ENCODE measurements around the gene SUMO1. TPM values are rescaled to one million over a fixed set of nuclear protein-coding genes. Genes with fewer than 3 reads are reported as not detected.

The SUMO1 gene
- total and polyA plus RNA-seq, 2 donors (not counting 1 experiment from before 2014, with no cell fraction given) = 15.6 to 60.0 TPM

- CTCF ChIA-PET = no interaction called here
- Histone ChIP-seq H3K27me3 (replicated peaks in 1 of 4; ENCODE audit: control extremely low read depth in 1 of 4, control insufficient read depth in 3 of 4, insufficient read depth in 4 of 4, low read length in 3 of 4) (no peaks in the 10 kb centered on the region), H3K27ac (ENCODE audit: low read length in 2 of 2) (peak within 1 kb of the TSS; percentile 81 to 93), H3K36me3 (replicated peaks in 1 of 2; ENCODE audit: control extremely low read depth in 1 of 2, control insufficient read depth in 1 of 2, extremely low read depth in 1 of 2, insufficient read depth in 2 of 2, low read length in 1 of 2) (no peaks in the 10 kb centered on the region), H3K4me1 (ENCODE audit: control insufficient read depth in 2 of 2, insufficient read depth in 2 of 2, low read length in 2 of 2) (peaks cover 25 to 42% of the 10 kb centered on the region in 2 donors), H3K4me2 (replicated peaks; ENCODE audit: low read depth, low read length, poor library complexity, severe bottlenecking) (peak within 1 kb of the TSS; percentile 77), H2AFZ (ENCODE audit: insufficient read depth, low read depth, low read length, poor library complexity, severe bottlenecking) (peak within 1 kb of the TSS; percentile 89), H3K9ac (ENCODE audit: low read length) (peak within 1 kb of the TSS; percentile 99), H4K20me1 (ENCODE audit: control insufficient read depth, insufficient read depth, low read length, poor library complexity, severe bottlenecking) (peaks cover 43% of the 10 kb centered on the region), H3K79me2 (ENCODE audit: control insufficient read depth, insufficient read depth, low read length) (peaks cover 52% of the 10 kb centered on the region), H3K4me3 (ENCODE audit: control extremely low read depth in 1 of 5, extremely low read depth in 1 of 5, insufficient read depth in 1 of 5, low read depth in 2 of 5, low read length in 4 of 5) (peak within 1 kb of the TSS; percentile 70 to 100 (median 97)), H3K9me3 (ENCODE audit: control extremely low read depth in 1 of 3, control insufficient read depth in 2 of 3, insufficient read depth in 1 of 3, low read length in 2 of 3) (no peaks in the 10 kb centered on the region)
- peak within 1 kb of the TSS; percentile 71 for H3K27ac Mint-ChIP-seq
- peaks cover 19% of the 10 kb centered on the region for H3K4me1 Mint-ChIP-seq
- peak within 1 kb of the TSS; percentile 57 for H3K4me3 Mint-ChIP-seq
- H3K27me3 Mint-ChIP-seq = no peaks in the 10 kb centered on the region
- no peaks in the 10 kb centered on the region for H3K9me3 Mint-ChIP-seq (ENCODE audit: insufficient read depth)
- TF ChIP-seq EZH2 (IDR thresholded peaks at IDR 0.05; ENCODE audit: borderline replicate concordance, insufficient read depth, low read depth, low read length, poor library complexity, severe bottlenecking) = no peak
- no peak for TF ChIP-seq CTCF (IDR thresholded peaks at IDR 0.05)
- ATAC-seq (ENCODE audit: low read depth) (peak; percentile 86), DNase-seq (peak; percentile 95)
- POLR2A ChIA-PET = interaction anchor here (0.9 to 1.2 kb wide), 3 partner anchors 9 to 522 kb away, joined by 3 to 9 read pairs (median 5); no protein-coding TSS in a partner anchor
- WGBS (ENCODE audit: insufficient coverage) = under 1% methylated on average over 52 of the region's 54 CpGs
- intact Hi-C loops (cut with micrococcal nuclease) = loop anchor here (1.0 to 10.0 kb wide), 7 partner anchors 27 to 1401 kb away; partner anchors contain the start of genes ALS2, BMPR2, CLK1 and NBEAL1
Observed at GRCh38 chr2:202265467-202266277, 27.3 kb upstream of the SUMO1 start, which contains the start of gene NOP58. NOP58 (plus strand) TSS chr2:202265763; CDS start chr2:202265942, 179 bp downstream.

GRCh38 chr2:202261531-202261930, 23.1 kb upstream of the SUMO1 start:
- POLR2A ChIA-PET = no interaction called here
- no peaks in the 10 kb centered on the region for H3K9me3 Mint-ChIP-seq (ENCODE audit: insufficient read depth)
- no peaks in the 10 kb centered on the region for H3K27me3 Mint-ChIP-seq
- peaks cover 4% of the 10 kb centered on the region for H4K20me1 ChIP-seq (ENCODE audit: control insufficient read depth, insufficient read depth, low read length, poor library complexity, severe bottlenecking)
- intact Hi-C loops (cut with micrococcal nuclease) = loop anchor here (10.0 kb wide), 4 partner anchors 477 to 1397 kb away; partner anchors contain the start of genes ALS2, CLK1 and NBEAL1
- H3K9ac ChIP-seq (ENCODE audit: low read length) = no peak overlapping the region
- H3K36me3 ChIP-seq (replicated peaks in 1 of 2; ENCODE audit: control extremely low read depth in 1 of 2, control insufficient read depth in 1 of 2, extremely low read depth in 1 of 2, insufficient read depth in 2 of 2, low read length in 1 of 2) = no peaks in the 10 kb centered on the region
- no peak overlapping the region for H2AFZ ChIP-seq (ENCODE audit: insufficient read depth, low read depth, low read length, poor library complexity, severe bottlenecking)
- no peaks in the 10 kb centered on the region for H3K27me3 ChIP-seq (replicated peaks in 1 of 4; ENCODE audit: control extremely low read depth in 1 of 4, control insufficient read depth in 3 of 4, insufficient read depth in 4 of 4, low read length in 3 of 4)
- no peaks in the 10 kb centered on the region for H3K4me1 Mint-ChIP-seq
- CTCF ChIA-PET = no interaction called here
- WGBS (ENCODE audit: insufficient coverage) = 100% methylated on average over 1 of the region's 4 CpGs
- DNase-seq (no peak), ATAC-seq (ENCODE audit: low read depth) (no peak)
- H3K4me2 ChIP-seq (replicated peaks; ENCODE audit: low read depth, low read length, poor library complexity, severe bottlenecking) = no peak overlapping the region
- H3K27ac Mint-ChIP-seq = no peak overlapping the region
- no peak overlapping the region for H3K4me3 ChIP-seq (ENCODE audit: control extremely low read depth in 1 of 5, extremely low read depth in 1 of 5, insufficient read depth in 1 of 5, low read depth in 2 of 5, low read length in 4 of 5)
- no peaks in the 10 kb centered on the region for H3K9me3 ChIP-seq (ENCODE audit: control extremely low read depth in 1 of 3, control insufficient read depth in 2 of 3, insufficient read depth in 1 of 3, low read length in 2 of 3)
- H3K4me1 ChIP-seq (ENCODE audit: control insufficient read depth in 2 of 2, insufficient read depth in 2 of 2, low read length in 2 of 2) = peaks cover under 1 to 5% of the 10 kb centered on the region in 2 donors
- TF ChIP-seq CTCF (IDR thresholded peaks at IDR 0.05) (no peak), EZH2 (IDR thresholded peaks at IDR 0.05; ENCODE audit: borderline replicate concordance, insufficient read depth, low read depth, low read length, poor library complexity, severe bottlenecking) (no peak)
- H3K79me2 ChIP-seq (ENCODE audit: control insufficient read depth, insufficient read depth, low read length) = peaks cover 11% of the 10 kb centered on the region
- H3K4me3 Mint-ChIP-seq = no peak overlapping the region
- no peak overlapping the region for H3K27ac ChIP-seq (ENCODE audit: low read length in 2 of 2)

Measured in B cell (primary cell).